Fibroblast of peridontal ligament (primary cell): ENCODE results near the gene HDAC7.

ENCODE experiments used
- DNase-seq: peaks from one replicate; pipeline ENCODE4 v3.0.0-alpha.2; 2010; ENCODE audit errors: extremely low read depth

HDAC7 gene

GRCh38 chr12:47819896-47820630 lies at the start of gene HDAC7:
Gene HDAC7 (minus strand): TSS chr12:47819903. CDS start chr12:47819785, 118 bp downstream.
- peak; percentile 72 for DNase-seq

GRCh38 chr12:47868552-47869031 lies 48.9 kb upstream of the HDAC7 start:
- peak; percentile 22 for DNase-seq

GRCh38 chr12:47868041-47868440 lies 48.3 kb upstream of the HDAC7 start:
- DNase-seq, result peak; percentile 25

- DNase-seq, result peak; percentile 87
These were observed 47.8 kb upstream of the HDAC7 start for GRCh38 chr12:47867495-47867941.

- no peak for DNase-seq
These were observed 45.0 kb upstream of the HDAC7 start for GRCh38 chr12:47864646-47865235.

- DNase-seq, result no peak
These were observed 44.3 kb upstream of the HDAC7 start for GRCh38 chr12:47863985-47864384.

GRCh38 chr12:47863467-47863866 lies 43.8 kb upstream of the HDAC7 start:
- DNase-seq, result no peak

GRCh38 chr12:47862881-47863280 lies 43.2 kb upstream of the HDAC7 start:
- DNase-seq, result no peak

- no peak for DNase-seq
These were observed 42.6 kb upstream of the HDAC7 start for GRCh38 chr12:47862167-47862750.

GRCh38 chr12:47860873-47861272 lies 41.2 kb upstream of the HDAC7 start:
- no peak for DNase-seq

- no peak for DNase-seq
These were observed 40.7 kb upstream of the HDAC7 start for GRCh38 chr12:47860279-47860841.

GRCh38 chr12:47858511-47859266 lies 39.0 kb upstream of the HDAC7 start:
- no peak for DNase-seq

GRCh38 chr12:47856721-47857575 lies 37.2 kb upstream of the HDAC7 start:
- DNase-seq, result no peak

GRCh38 chr12:47856094-47856493 lies 36.4 kb upstream of the HDAC7 start:
- DNase-seq, result no peak

GRCh38 chr12:47855502-47855901 lies 35.8 kb upstream of the HDAC7 start:
- DNase-seq, result no peak

- DNase-seq, result no peak
These were observed 34.8 kb upstream of the HDAC7 start for GRCh38 chr12:47854531-47854930.

- DNase-seq, result no peak
These were observed 32.4 kb upstream of the HDAC7 start for GRCh38 chr12:47852096-47852571.

GRCh38 chr12:47851303-47851952 lies 31.7 kb upstream of the HDAC7 start:
- DNase-seq, result no peak

- no peak for DNase-seq
These were observed 30.7 kb upstream of the HDAC7 start for GRCh38 chr12:47850153-47851084.
